ENCODE measurements around the gene PROSER2. TPM values are rescaled to one million over a fixed set of nuclear protein-coding genes. Genes with fewer than 3 reads are reported as not detected.

The PROSER2 gene
- total and polyA plus RNA-seq, 4 donors: 6.5 to 24.9 (median 9.9) TPM

GRCh38 chr10:11849277-11849676, 26.1 kb downstream of the PROSER2 start:
- WGBS: 94% methylated on average over 1 of the region's 1 CpG
- no peak overlapping the region for H3K27ac ChIP-seq (ENCODE audit: low read depth in 1 of 2, low read length in 2 of 2)
- no peaks in the 10 kb centered on the region for H3K9me3 ChIP-seq (ENCODE audit: control insufficient read depth in 4 of 4, low read length in 3 of 4)
- H3K27me3 ChIP-seq (ENCODE audit: control insufficient read depth in 4 of 4, insufficient read depth in 4 of 4, low read length in 3 of 4): no peaks in the 10 kb centered on the region
- H3K4me1 ChIP-seq (ENCODE audit: control insufficient read depth in 4 of 4, insufficient read depth in 4 of 4, low read length in 3 of 4): peaks cover 5 to 15% (median 11%) of the 10 kb centered on the region in 4 donors
- no peak for DNase-seq (ENCODE audit: low spot score)
- TF ChIP-seq, protein P1, sequence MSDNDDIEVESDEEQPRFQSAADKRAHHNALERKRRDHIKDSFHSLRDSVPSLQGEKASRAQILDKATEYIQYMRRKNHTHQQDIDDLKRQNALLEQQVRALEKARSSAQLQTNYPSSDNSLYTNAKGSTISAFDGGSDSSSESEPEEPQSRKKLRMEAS (IDR thresholded peaks at IDR 0.05): no peak
- no peak for TF ChIP-seq EGR1 (IDR thresholded peaks at IDR 0.05; ENCODE audit: low read depth in 2 of 2)
- no peak for TF ChIP-seq ZBTB33 (IDR thresholded peaks at IDR 0.05)
- no peak for TF ChIP-seq FOXA2 (IDR thresholded peaks at IDR 0.05)
- TF ChIP-seq TAF1 (conservative IDR thresholded peaks at IDR 0.05): no peak
- TF ChIP-seq RAD21 (IDR thresholded peaks at IDR 0.05): no peak
- TF ChIP-seq GABPA (IDR thresholded peaks at IDR 0.05 in 1 of 2, conservative IDR thresholded peaks at IDR 0.05 in 1 of 2): no peak
- TF ChIP-seq JUND (IDR thresholded peaks at IDR 0.05): no peak
- peaks cover 2 to 35% (median 16%) of the 10 kb centered on the region in 4 donors for H3K36me3 ChIP-seq (ENCODE audit: control insufficient read depth in 4 of 4, insufficient read depth in 3 of 4, low read depth in 1 of 4, low read length in 3 of 4)
- no peak overlapping the region for H3K9ac ChIP-seq (ENCODE audit: low read depth in 1 of 2, low read length in 2 of 2)
- no peak overlapping the region for H3K4me3 ChIP-seq (ENCODE audit: low read depth in 1 of 3, low read length in 3 of 3)

DNA sequence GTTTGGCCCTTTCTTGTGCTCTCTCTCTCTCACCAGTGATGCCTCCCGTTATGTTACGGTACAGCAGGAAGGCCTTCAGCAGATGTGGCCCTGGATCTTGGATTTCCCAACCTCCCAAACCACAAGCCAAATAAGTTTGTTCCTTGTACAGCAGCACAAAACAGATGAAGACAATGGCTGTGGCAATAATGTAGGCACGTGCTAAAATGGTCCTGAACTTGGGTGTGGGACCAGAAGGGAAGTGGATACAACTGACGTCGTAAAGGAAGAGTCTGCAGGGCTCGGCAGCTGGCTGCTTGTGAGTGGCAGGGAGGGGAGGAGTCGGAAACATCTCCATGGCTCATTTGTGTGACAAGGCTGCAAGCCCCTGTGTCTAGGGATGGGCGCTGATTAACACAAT, 26.8 kb downstream of the PROSER2 start:
- no peaks in the 10 kb centered on the region for H3K9me3 ChIP-seq (ENCODE audit: control insufficient read depth in 4 of 4, low read length in 3 of 4)
- TF ChIP-seq ZBTB33 (IDR thresholded peaks at IDR 0.05) (no peak), GABPA (IDR thresholded peaks at IDR 0.05 in 1 of 2, conservative IDR thresholded peaks at IDR 0.05 in 1 of 2) (no peak), YY1 (IDR thresholded peaks at IDR 0.05) (no peak), EGR1 (IDR thresholded peaks at IDR 0.05; ENCODE audit: low read depth in 2 of 2) (no peak), RAD21 (IDR thresholded peaks at IDR 0.05) (no peak), FOXA1 (IDR thresholded peaks at IDR 0.05) (no peak), TAF1 (conservative IDR thresholded peaks at IDR 0.05) (no peak), CTCF (IDR thresholded peaks at IDR 0.05; ENCODE audit: low read depth, low read length, missing input control) (no peak), HNF4A (conservative IDR thresholded peaks at IDR 0.05) (no peak), SP1 (IDR thresholded peaks at IDR 0.05) (no peak), JUND (IDR thresholded peaks at IDR 0.05) (no peak)
- TF ChIP-seq, protein P2, sequence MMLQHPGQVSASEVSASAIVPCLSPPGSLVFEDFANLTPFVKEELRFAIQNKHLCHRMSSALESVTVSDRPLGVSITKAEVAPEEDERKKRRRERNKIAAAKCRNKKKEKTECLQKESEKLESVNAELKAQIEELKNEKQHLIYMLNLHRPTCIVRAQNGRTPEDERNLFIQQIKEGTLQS (IDR thresholded peaks at IDR 0.05): no peak
- TF ChIP-seq, protein P1 (IDR thresholded peaks at IDR 0.05): no peak
- H3K9ac ChIP-seq (ENCODE audit: low read depth in 1 of 2, low read length in 2 of 2): no peak overlapping the region
- peaks cover 5 to 13% (median 10%) of the 10 kb centered on the region in 4 donors for H3K4me1 ChIP-seq (ENCODE audit: control insufficient read depth in 4 of 4, insufficient read depth in 4 of 4, low read length in 3 of 4)
- 86% methylated on average over 8 of the region's 8 CpGs for WGBS
- H3K36me3 ChIP-seq (ENCODE audit: control insufficient read depth in 4 of 4, insufficient read depth in 3 of 4, low read depth in 1 of 4, low read length in 3 of 4): peaks cover 2 to 35% (median 16%) of the 10 kb centered on the region in 4 donors
- H3K27me3 ChIP-seq (ENCODE audit: control insufficient read depth in 4 of 4, insufficient read depth in 4 of 4, low read length in 3 of 4): no peaks in the 10 kb centered on the region
- no peak for DNase-seq (ENCODE audit: low spot score)
- H3K27ac ChIP-seq (ENCODE audit: low read depth in 1 of 2, low read length in 2 of 2): no peak overlapping the region
- H3K4me3 ChIP-seq (ENCODE audit: low read depth in 1 of 3, low read length in 3 of 3): no peak overlapping the region

Data from liver (tissue), 9 donors.